Central memory CD8-positive, alpha-beta T cell (primary cell): ENCODE results near the gene KSR2.
"Not testable (repeated sequence)": the region's sequence is repeated elsewhere in the genome, so short reads cannot be mapped to it uniquely, and the experiment has no call there.

Experiments used
- ATAC-seq: fragments of 150-1000 bp; cut with Tn5 transposase; replicated peaks from 2 replicates; pipeline ENCODE4 v1.10.0; 2022; ENCODE audit warnings: mild to moderate bottlenecking, moderate FRiP score, moderate number of reproducible peaks; ENCODE audit not compliant: poor library complexity, severe bottlenecking; ENCODE audit errors: extremely low read depth
- DNase-seq, 2 donors: peaks; one replicate each; pipeline ENCODE4 v3.0.0; 2021; ENCODE audit warnings: low spot score in 2 of 2
- H3K27ac Mint-ChIP-seq: one replicate; pipeline ENCODE4 v1.8.0; 2022; ENCODE audit warnings: low read depth, mild to moderate bottlenecking, moderate library complexity, mixed read lengths
- H3K27me3 Mint-ChIP-seq: one replicate; pipeline ENCODE4 v1.8.0; 2022; ENCODE audit warnings: mixed read lengths
- H3K36me3 Mint-ChIP-seq: one replicate; pipeline ENCODE4 v1.8.0; 2022; ENCODE audit warnings: mild to moderate bottlenecking, moderate library complexity, mixed read lengths; ENCODE audit not compliant: insufficient read depth
- H3K4me1 Mint-ChIP-seq: one replicate; pipeline ENCODE4 v1.8.0; 2022; ENCODE audit warnings: mixed read lengths
- H3K4me3 Mint-ChIP-seq: one replicate; pipeline ENCODE4 v1.8.0; 2022; ENCODE audit warnings: mild to moderate bottlenecking, moderate library complexity, mixed read lengths
- H3K9me3 Mint-ChIP-seq: one replicate; pipeline ENCODE4 v1.8.0; 2022; ENCODE audit warnings: mixed read lengths

The KSR2 gene

DNA sequence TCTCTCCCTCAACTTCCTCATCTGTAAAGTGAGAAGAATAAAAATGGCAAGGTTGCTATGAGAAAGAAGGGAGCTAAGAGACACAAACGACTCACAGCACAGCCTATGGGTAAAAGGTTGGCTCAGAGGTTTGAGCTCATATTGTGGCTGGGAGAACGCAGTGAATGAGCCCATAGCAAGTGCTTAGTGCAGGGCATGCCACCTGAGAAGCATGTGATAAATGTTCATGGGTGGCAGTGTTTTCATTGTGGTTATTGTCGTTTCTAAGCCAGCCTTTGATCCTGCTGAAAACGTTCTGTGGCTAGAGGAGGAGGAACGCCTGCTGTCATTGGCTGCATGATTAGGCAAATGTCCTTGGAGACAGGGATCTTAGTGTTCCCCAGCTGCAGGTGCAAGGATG is 150.4 kb downstream of the KSR2 start:
- no peak overlapping the region for H3K4me3 Mint-ChIP-seq
- peaks cover 30% of the 10 kb centered on the region for H3K27me3 Mint-ChIP-seq
- no peak overlapping the region for H3K27ac Mint-ChIP-seq
- DNase-seq (no peak), ATAC-seq (no peak)
- H3K4me1 Mint-ChIP-seq: no peaks in the 10 kb centered on the region
- peaks cover 1% of the 10 kb centered on the region for H3K36me3 Mint-ChIP-seq
- peaks cover 14% of the 10 kb centered on the region for H3K9me3 Mint-ChIP-seq

DNA sequence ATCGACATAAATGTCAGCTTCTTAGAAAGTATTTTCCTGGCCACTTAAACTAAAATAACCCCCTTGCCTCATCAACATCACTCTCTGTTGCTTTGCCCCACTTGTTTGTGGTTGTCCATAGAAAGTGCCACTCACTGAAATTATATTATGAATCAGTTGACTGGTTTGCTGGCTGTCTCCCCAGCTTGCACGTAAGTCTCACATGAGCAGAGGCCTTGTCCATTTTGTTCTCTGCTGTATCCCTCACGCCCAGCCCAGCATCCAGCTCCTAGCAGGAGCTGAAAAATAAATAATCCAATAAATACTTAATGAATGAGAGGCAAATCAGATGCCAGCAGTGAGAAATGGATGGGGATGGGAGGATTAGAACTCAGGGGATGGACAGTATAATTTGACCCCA is 159.3 kb downstream of the KSR2 start:
- ATAC-seq: no peak
- Mint-ChIP-seq H3K4me1 (no peaks in the 10 kb centered on the region), H3K27ac (no peak overlapping the region), H3K27me3 (peaks cover 51% of the 10 kb centered on the region), H3K9me3 (no peaks in the 10 kb centered on the region), H3K36me3 (no peaks in the 10 kb centered on the region), H3K4me3 (no peak overlapping the region)
- DNase-seq: no peak

DNA sequence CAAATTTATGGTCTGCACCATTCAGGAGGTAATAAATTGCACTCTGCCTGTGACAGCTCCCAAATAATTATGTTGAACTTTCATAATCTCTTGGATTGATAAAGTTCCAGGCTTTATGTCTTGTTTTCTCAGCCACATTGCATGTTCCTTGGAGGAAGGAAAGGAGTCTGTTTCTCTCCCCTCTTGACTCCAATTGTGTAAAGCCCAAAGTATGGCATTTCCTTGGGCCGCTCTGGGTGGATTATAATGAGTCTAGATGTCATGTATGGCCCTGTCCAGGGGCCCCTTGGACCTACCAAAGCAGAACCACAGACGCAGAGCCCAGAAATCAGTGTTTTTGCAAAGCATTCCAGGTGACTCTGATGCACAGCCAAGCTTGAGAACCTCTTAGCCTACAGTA is 160.8 kb downstream of the KSR2 start:
- peaks cover 51% of the 10 kb centered on the region for H3K27me3 Mint-ChIP-seq
- no peak overlapping the region for H3K4me3 Mint-ChIP-seq
- H3K36me3 Mint-ChIP-seq: no peaks in the 10 kb centered on the region
- no peaks in the 10 kb centered on the region for H3K4me1 Mint-ChIP-seq
- ATAC-seq (no peak), DNase-seq (no peak)
- no peaks in the 10 kb centered on the region for H3K9me3 Mint-ChIP-seq
- H3K27ac Mint-ChIP-seq: no peak overlapping the region

DNA sequence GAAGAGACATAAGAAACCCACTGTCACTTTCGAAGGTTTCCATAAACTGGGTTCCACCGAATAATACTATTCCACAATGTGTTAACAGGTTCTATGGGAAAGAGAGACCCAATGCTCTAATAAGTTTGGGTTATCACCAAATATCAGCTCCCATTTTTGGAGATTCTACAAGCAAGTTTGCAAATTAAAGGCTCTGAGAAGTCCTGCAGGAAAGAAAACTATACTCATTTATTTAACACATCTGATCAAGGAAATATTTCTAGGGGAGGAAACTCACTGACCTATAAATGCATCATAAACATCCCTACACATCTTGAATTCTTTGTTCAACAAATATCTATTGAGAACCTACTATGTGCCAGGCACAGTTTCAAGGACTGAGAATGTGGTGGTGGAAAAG is 161.4 kb downstream of the KSR2 start:
- Mint-ChIP-seq H3K9me3 (no peaks in the 10 kb centered on the region), H3K36me3 (no peaks in the 10 kb centered on the region), H3K27me3 (peaks cover 51% of the 10 kb centered on the region), H3K4me3 (no peak overlapping the region), H3K27ac (no peak overlapping the region), H3K4me1 (no peaks in the 10 kb centered on the region)
- no peak for ATAC-seq
- DNase-seq: no peak

DNA sequence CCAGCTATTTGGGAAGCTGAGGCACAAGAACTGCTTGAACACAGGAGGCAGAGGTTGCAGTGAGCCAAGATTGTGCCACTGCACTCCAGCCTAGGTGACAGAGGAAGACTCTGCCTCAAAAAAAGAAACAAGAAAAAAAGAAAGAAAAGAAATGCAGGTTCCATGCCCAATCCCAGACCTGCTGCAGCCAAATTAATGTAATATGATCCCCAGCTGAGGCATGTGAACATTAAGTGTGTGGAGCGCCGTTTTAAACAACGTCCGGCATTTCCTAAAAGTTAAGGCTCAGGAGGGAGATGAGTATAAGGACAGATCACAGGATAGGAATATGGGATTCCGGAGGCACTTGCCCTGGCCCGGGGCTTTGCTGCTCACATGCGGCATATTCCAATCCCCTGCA is 162.9 kb downstream of the KSR2 start:
- Mint-ChIP-seq H3K27ac (no peak overlapping the region), H3K4me3 (no peak overlapping the region), H3K27me3 (peaks cover 47% of the 10 kb centered on the region), H3K9me3 (no peaks in the 10 kb centered on the region), H3K4me1 (no peaks in the 10 kb centered on the region), H3K36me3 (no peaks in the 10 kb centered on the region)
- DNase-seq (no peak), ATAC-seq (no peak)

DNA sequence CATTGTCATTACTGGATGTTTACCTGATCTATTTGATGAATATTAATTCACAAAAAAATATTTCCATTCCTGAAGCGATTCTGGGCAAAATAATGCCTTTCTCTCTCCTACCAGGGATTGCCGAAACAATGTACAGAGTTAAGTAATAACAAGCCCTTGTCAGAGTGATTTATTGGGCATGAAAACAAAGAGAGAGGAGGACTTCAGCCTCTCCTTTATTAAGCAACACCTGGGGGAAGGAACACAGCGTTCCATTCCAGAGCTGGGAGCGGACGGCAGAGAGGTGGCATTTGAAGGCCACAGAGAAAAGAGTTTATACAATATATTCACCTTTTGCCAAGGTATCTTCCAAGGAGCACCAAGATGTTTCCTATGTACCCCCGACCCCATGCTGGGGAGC is 165.8 kb downstream of the KSR2 start:
- Mint-ChIP-seq H3K9me3 (no peaks in the 10 kb centered on the region), H3K36me3 (no peaks in the 10 kb centered on the region), H3K4me1 (no peaks in the 10 kb centered on the region), H3K27me3 (peaks cover 20% of the 10 kb centered on the region), H3K27ac (no peak overlapping the region), H3K4me3 (no peak overlapping the region)
- DNase-seq (no peak), ATAC-seq (no peak)

DNA sequence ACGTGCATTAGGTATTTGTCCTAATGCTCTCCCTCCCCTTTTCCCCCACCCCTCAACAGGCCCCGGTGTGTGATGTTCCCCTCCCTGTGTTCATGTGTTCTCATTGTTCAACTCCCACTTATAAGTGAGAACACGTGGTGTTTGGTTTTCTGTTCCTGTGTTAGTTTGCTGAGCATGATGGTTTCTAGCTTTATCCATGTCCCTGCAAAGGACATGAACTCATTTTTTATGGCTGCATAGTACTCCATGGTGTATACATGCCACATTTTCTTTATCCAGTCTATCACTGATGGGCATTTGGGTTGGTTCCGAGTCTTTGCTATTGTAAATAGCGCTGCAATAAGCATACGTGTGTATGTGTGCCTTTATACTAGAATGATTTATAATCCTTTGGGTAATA is 168.1 kb downstream of the KSR2 start:
- not testable (repeated sequence) for ATAC-seq

DNA sequence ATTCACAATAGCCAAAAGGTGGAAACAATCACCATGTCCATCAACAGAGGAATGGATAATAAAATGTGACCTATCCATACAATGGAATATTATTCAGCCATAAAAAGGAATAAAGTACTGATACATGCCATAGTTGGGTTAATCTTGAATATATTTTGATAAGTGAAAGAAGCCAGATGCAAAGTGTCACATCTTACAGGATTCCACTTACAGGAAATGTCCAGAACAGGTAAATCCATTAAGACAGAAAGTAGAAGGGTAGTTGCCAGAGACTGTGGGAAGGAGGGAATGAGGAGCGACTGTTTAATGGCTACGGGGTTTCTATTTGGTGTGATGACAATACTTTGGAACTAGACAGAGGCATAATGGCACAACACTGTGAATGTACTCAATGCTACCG is 171.6 kb downstream of the KSR2 start:
- Mint-ChIP-seq H3K27ac (no peak overlapping the region), H3K4me3 (no peak overlapping the region), H3K9me3 (no peaks in the 10 kb centered on the region)

More for the DNA sequence above, 168.1 kb downstream of the KSR2 start:
- not testable (repeated sequence) for H3K9me3 Mint-ChIP-seq, H3K4me3 Mint-ChIP-seq, H3K27ac Mint-ChIP-seq, H3K4me1 Mint-ChIP-seq, DNase-seq, H3K27me3 Mint-ChIP-seq, H3K36me3 Mint-ChIP-seq

DNA sequence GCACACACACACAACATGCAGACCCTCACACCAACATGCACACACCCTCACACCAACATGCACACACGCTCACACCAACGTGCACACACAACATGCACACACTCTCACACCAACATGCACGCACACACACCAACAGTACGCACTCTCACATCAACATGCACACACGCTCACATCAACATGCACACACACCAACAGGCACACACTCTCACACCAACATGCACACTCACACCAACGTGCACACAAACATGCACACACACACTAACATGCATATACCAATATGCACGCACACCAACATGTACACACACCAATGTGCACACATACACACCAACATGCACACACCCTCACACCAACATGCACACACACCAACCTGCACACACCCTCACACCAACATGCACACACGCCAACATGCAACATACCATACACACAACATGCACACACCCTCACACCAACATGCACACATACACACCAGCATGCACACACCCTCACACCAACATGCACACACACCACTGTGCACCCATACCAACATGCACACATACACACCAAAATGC is 175.8 kb downstream of the KSR2 start:
- H3K4me1 Mint-ChIP-seq: no peaks in the 10 kb centered on the region
- H3K27ac Mint-ChIP-seq: no peak overlapping the region
- no peak overlapping the region for H3K4me3 Mint-ChIP-seq
- no peaks in the 10 kb centered on the region for H3K9me3 Mint-ChIP-seq
- ATAC-seq (no peak), DNase-seq (no peak)
- H3K36me3 Mint-ChIP-seq: no peaks in the 10 kb centered on the region
- no peaks in the 10 kb centered on the region for H3K27me3 Mint-ChIP-seq

More for the DNA sequence above, 171.6 kb downstream of the KSR2 start:
- Mint-ChIP-seq H3K36me3 (no peaks in the 10 kb centered on the region), H3K27me3 (no peaks in the 10 kb centered on the region), H3K4me1 (no peaks in the 10 kb centered on the region)
- no peak for DNase-seq
- no peak for ATAC-seq

DNA sequence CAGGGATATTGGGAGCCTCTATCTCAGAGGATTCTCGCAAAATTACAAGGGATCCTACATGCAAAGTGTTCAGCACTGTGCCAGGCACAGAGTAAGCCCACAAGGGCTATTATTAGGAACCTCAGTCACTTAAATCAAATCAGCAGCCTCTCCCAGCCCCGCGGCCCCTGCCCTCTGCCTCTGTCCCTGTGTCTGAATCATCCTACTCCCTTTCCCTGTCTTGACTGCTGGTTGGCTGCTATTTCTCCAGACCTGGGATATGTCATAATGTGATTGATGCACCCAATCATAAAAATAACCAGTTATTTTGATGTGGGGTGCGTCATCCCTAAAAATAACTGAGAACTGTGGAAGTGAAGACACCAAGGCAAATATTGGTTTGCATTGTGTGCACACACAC is 176.3 kb downstream of the KSR2 start:
- Mint-ChIP-seq H3K36me3 (no peaks in the 10 kb centered on the region), H3K4me3 (no peak overlapping the region), H3K27ac (no peak overlapping the region), H3K4me1 (no peaks in the 10 kb centered on the region), H3K9me3 (no peaks in the 10 kb centered on the region), H3K27me3 (no peaks in the 10 kb centered on the region)
- ATAC-seq: no peak
- no peak for DNase-seq

DNA sequence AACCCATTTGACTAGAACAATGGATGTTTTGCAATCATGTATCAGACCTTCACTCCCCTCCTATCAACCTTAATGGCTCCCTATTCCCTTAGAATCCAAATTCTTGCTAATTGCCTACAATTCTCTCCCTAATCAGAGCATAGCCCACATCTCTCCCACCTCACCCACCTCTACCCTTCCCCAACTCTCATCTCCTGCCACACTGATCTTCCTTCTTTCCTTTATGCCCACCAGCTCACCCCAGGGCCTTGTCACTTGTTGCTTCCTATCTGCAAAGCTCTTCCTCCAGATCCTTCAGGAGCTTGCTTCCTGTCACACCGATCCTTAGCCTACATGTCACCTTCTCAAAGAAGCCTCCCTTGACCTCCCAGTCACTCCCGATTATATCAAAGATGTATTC is 177.8 kb downstream of the KSR2 start:
- no peak overlapping the region for H3K4me3 Mint-ChIP-seq
- ATAC-seq (no peak), DNase-seq (no peak)
- no peaks in the 10 kb centered on the region for H3K36me3 Mint-ChIP-seq
- H3K27ac Mint-ChIP-seq: no peak overlapping the region
- no peaks in the 10 kb centered on the region for H3K4me1 Mint-ChIP-seq
- peaks cover 5% of the 10 kb centered on the region for H3K9me3 Mint-ChIP-seq
- no peaks in the 10 kb centered on the region for H3K27me3 Mint-ChIP-seq

DNA sequence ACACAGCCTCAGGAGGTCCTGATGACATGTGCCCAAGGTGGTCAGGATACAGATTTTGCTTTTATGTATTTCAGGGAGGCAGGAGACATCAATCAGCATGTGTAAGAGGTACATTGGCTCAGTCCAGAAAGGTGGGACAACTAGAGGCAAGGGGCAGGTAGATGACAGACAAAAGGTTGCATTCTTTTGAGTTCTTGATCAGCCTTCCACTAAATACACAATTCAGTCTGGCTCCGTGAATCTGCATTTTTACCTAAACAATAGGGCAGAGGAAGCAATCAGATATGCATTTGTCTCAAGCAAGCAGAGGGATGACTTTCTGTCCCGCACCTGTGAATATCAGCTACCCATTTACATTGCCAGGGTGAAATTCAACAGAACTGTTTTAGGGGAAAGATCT is 178.6 kb downstream of the KSR2 start:
- Mint-ChIP-seq H3K9me3 (peaks cover 5% of the 10 kb centered on the region), H3K36me3 (no peaks in the 10 kb centered on the region), H3K27ac (no peak overlapping the region), H3K27me3 (no peaks in the 10 kb centered on the region), H3K4me3 (no peak overlapping the region), H3K4me1 (no peaks in the 10 kb centered on the region)
- ATAC-seq (no peak), DNase-seq (no peak)

DNA sequence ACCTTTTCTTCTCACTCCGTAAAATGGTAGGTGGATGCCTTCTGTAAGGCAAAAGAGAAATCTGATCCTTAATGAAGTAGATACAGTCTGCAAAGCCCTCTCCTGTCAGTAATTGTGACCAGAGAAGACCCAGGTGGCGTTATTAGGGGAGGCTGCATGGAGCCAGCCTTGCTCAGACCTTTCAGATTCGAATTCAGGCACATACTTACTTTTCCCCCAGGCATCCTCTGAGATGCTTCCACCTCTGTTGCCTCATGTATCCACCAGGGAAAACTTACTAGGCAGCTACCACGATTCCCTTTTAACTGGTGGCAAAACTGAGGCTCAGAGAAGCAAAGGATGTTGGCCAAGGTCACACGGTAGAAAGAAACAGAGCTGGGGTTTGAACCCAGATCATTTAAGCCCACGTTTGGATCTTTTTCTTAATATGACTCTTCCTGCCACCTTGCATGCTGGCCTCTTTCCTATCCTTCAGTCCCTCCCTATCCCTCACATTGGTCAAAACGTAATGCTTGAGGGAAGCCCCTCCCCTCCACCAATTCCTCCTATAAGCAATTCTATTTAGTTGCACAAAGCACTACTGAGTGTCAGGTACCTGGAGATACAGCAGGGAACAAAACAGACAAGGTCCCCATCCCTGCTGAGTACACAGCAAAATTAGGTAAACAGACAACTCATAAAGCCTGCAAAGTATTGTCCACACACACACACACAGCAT is 179.4 kb downstream of the KSR2 start:
- H3K27ac Mint-ChIP-seq: no peak overlapping the region
- H3K4me3 Mint-ChIP-seq: no peak overlapping the region
- ATAC-seq: no peak

More for the DNA sequence above, 179.4 kb downstream of the KSR2 start:
- no peak for DNase-seq
- Mint-ChIP-seq H3K9me3 (peaks cover 8% of the 10 kb centered on the region), H3K4me1 (no peaks in the 10 kb centered on the region), H3K27me3 (no peaks in the 10 kb centered on the region), H3K36me3 (no peaks in the 10 kb centered on the region)
